Choroid plexus epithelial cell (primary cell): ENCODE results near the gene CFD.
"Not testable (repeated sequence)": the region's sequence is repeated elsewhere in the genome, so short reads cannot be mapped to it uniquely, and the experiment has no call there.

ENCODE experiments used
- DNase-seq: peaks from one replicate; pipeline ENCODE4 v3.0.0-alpha.2; 2010; ENCODE audit warnings: low read depth
- H3K4me3 ChIP-seq: 2 replicates; pipeline ENCODE4 v1.5.1; 2011; ENCODE audit warnings: low read depth, mild to moderate bottlenecking, control low read depth, low read length, moderate library complexity
- CTCF ChIP-seq: conservative IDR thresholded peaks from 2 replicates; pipeline ENCODE4 v1.5.1; 2011; ENCODE audit warnings: low read depth, mild to moderate bottlenecking, control low read depth, inconsistent platforms, low read length, moderate library complexity

The CFD gene

GRCh38 chr19:827710-828321 lies 31.6 kb upstream of the CFD start, which contains the start of gene AZU1:
Gene AZU1 (plus strand): TSS chr19:827837. CDS start chr19:827847, 10 bp downstream.
- H3K4me3 ChIP-seq, result no peak within 1 kb of the TSS
- no peak for TF ChIP-seq CTCF
- no peak for DNase-seq

- DNase-seq, result no peak
- no peak overlapping the region for H3K4me3 ChIP-seq
- TF ChIP-seq CTCF, result no peak
Measured at GRCh38 chr19:829129-829758, 30.2 kb upstream of the CFD start.

- DNase-seq, result no peak
- no peak for TF ChIP-seq CTCF
- no peak overlapping the region for H3K4me3 ChIP-seq
Measured at GRCh38 chr19:831407-832369, 27.8 kb upstream of the CFD start.

GRCh38 chr19:834216-834615 lies 25.2 kb upstream of the CFD start:
- H3K4me3 ChIP-seq, result no peak overlapping the region
- no peak for DNase-seq
- no peak for TF ChIP-seq CTCF

GRCh38 chr19:835210-835810 lies 24.2 kb upstream of the CFD start:
- no peak for TF ChIP-seq CTCF
- no peak overlapping the region for H3K4me3 ChIP-seq
- no peak for DNase-seq

GRCh38 chr19:840519-841206 lies 18.8 kb upstream of the CFD start, which contains the start of gene PRTN3:
Gene PRTN3 (plus strand): TSS chr19:840999. CDS start chr19:841009, 10 bp downstream.
- H3K4me3 ChIP-seq, result no peak within 1 kb of the TSS
- no peak for TF ChIP-seq CTCF
- no peak for DNase-seq

- not testable (repeated sequence) for DNase-seq
Measured at GRCh38 chr19:842802-843179, 16.7 kb upstream of the CFD start.

More at GRCh38 chr19:842802-843179, 16.7 kb upstream of the CFD start:
- not testable (repeated sequence) for H3K4me3 ChIP-seq
